GM21723 (cell line): ENCODE results near the gene SNHG17.
"Not testable (repeated sequence)": the region's sequence is repeated elsewhere in the genome, so short reads cannot be mapped to it uniquely, and the experiment has no call there.

Experiments
- ATAC-seq: cut with Tn5 transposase; IDR thresholded peaks from one replicate; pipeline ENCODE4 v1.9.1; 2021; ENCODE audit warnings: mild to moderate bottlenecking, moderate library complexity; ENCODE audit not compliant: unreplicated experiment

The SNHG17 gene

DNA sequence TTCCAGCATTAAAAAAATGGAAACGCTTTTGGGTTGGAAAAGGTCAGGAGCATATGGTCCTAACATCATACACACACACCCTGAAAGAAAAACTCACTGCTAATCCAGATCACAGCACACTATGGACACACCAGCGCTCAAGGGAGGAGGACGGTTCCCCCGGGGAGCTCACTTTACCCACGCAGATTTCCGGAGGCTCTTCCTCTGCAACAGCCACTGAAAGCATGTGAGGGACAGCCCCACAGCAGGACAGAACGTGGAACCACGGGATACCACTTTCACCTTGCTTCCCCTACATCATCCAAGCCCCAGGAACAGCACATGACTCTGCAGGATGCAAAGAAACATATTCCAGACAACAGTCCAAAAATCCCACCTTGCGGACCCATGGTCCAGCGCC lies 13.2 kb downstream of the SNHG17 start:
- ATAC-seq = no peak

DNA sequence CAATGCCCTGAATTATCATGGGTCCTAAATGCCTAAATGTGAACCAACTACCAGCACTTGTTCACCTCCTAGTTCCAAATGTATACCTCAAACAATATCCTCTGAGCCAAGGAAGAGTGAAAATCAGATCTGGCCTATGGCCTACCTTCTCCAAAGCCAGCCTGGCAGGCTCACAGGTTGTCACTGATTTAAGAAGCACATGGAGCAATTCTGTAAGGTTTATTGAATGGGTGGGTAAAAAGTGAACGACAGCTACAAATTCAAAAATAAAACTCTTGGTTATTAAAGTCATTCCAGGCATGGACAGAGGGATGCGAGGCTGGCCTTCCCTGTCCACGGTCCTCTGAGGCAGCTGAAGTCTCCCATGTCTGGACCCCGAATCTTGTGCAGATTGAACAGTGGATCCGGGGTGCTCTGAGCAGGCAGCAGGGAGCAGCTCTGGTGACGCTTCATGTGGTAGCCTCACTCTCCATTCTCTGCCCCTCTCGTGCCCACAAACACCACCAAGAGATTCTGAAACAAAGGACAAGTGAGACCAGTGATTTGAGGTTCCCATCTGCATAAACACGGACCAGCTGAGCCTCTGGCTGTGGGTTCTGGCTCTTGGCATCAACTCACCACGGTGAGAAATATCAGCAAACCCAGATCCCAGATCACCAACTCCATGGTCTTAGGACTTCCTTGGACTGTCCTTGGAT lies 14.6 kb downstream of the SNHG17 start:
- no peak for ATAC-seq

- no peak for ATAC-seq
These were observed 16.5 kb downstream of the SNHG17 start for GRCh38 chr20:38418509-38419204.

DNA sequence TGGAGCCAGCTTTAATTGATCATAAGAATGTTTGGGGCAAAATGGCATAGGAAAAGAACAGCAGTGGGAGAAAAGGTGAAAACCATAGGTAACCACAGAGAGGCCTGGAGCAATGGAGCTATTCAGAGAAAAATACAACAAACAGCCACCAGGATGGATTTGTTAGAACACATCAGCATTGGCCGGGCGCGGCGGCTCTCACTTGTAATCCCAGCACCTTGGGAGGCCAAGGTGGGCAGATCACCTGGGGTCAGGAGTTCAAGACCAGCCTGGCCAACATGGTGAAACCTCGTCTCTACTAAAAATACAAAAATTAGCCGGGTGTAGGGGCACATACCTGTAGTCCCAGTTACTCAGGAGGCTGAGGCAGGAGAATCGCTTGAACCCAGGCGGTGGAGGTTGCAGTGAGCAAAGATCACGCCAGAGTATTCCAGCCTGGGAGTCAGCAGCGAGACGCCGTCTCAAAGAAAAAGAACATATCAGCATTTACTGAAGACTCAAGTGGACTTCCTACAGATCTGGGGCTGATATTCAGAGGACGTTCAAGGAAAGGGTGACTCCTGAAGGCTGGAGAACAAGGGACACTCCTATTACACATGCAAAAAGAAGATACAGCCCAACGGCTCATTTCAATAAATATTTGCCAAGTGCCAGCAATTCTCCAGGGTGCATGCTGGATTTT lies 20.2 kb downstream of the SNHG17 start:
- no peak for ATAC-seq

- ATAC-seq = no peak
These were observed 22.1 kb downstream of the SNHG17 start for GRCh38 chr20:38412877-38413577.

- not testable (repeated sequence) for ATAC-seq
These were observed 27.3 kb downstream of the SNHG17 start for GRCh38 chr20:38407822-38408221.

DNA sequence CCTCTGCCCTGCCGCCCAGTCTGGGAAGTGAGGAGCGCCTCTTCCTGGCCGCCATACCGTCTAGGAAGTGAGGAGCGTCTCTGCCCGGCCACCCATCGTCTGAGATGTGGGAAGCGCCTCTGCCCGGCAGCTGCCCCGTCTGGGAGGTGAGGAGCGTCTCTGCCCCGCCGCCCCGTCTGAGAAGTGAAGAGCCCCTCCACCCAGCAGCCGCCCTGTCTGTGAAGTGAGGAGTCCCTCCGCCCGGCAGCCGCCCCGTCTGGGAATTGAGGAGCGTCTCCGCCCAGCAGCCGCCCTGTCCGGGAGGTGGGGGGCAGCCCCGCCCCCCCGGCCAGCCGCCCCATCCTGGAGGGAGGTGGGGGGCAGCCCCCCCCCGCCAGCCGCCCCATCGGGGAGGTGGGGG lies 27.8 kb downstream of the SNHG17 start:
- ATAC-seq = no peak

- no peak for ATAC-seq
These were observed 28.7 kb downstream of the SNHG17 start for GRCh38 chr20:38406476-38406875.

DNA sequence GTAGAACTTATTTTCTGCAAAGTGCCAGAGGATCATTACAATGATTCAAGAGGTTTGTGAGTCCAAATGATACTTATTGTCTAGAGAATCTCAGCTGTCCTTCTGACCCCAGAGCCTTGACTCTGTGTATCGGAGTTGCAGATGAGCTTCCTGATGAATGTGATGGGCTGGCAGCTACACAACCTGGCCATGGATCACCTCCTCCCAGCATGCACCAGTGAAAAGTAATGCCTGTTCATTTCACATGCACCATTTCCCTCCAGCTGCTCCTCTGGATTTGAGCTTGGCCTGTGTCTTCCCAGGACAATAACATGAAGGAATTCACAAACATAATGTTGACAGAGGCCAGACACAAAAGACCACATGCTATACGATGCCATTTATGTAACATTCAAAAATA lies 30.0 kb downstream of the SNHG17 start:
- no peak for ATAC-seq

DNA sequence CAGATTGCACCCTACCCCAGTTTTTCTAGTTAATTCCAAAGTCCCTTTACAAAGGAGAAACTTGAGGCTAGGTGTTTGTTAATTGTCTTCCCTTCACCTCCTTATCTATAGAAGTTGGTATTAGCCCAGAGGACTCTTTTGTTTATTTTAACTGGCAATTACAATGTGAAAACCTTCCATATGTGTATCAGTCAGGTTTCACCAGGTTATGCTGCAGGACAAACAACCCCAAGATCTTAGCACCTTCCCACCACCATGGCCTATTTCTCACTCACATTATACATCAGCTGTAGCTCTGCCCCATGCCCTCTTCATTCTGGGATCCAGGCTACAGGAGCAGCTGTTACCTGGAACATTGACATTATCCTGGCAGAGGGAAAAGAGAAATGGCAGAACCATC lies 31.1 kb downstream of the SNHG17 start:
- no peak for ATAC-seq

DNA sequence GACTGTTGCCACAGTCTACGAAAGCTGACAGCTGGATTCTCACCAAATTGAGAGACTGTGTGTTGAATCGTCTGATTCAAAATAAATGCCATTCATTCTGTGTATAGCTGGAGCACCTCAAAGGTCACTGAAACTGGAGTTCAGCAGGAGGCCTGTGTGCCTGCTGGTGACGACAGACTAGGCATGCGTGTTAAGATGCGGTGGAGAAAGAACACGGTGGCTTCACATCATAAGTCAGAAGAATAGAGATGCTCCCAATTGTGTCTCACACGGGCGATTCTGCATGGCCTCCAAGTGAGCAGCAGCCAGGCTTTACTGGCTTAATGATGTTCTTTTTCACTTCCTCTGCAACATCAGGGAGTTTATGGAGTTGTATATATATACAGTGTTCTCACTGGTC lies 32.3 kb downstream of the SNHG17 start:
- no peak for ATAC-seq

DNA sequence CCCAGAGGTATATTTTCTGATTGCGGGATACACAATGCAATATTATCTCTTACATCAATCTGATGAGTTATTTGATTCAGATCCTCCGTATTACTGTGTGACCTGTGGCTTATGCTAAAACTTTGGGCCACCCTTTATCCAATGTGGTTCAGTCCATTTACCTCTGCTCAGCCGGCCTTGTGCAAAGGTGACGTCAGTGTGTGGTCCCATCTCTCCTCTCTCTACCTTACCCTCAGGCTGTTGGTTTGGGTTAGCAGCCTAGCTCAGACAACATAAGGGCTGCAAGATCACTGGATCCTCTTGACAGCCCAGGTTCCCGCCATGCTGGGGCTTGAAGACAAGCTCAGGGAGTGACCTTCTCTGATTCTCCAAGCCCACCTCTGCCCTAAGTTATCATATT lies 33.0 kb downstream of the SNHG17 start:
- ATAC-seq = no peak

DNA sequence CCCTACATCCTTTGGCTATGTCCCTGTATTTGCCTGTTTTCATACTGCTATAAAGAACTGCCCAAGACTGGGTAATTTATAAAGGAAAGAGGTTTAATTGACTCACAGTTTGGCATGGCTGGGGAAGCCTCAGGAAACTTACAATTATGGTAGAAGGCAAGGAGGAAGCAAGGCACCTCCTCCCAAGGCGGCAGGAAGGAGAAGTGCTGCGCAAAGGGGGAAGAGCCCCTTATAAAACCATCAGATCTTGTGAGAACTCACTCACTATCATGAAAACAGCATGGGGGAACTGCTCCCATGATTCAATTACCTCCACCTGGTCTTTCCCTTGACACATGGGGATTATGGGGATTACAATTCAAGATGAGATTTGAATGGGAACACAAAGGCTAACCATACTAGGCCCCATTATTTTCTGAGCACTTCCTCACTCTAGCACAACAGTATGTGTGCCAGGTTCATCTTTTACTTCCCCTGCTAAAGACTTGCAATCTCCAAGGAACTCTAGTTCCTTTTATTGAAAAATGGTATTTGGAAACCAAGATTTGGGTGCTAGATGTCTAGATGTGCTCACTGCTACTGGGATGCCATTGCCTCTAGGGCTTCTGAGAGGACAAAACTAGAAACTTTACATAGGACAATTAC lies 39.3 kb downstream of the SNHG17 start:
- not testable (repeated sequence) for ATAC-seq

- ATAC-seq = no peak
These were observed 40.0 kb downstream of the SNHG17 start for GRCh38 chr20:38395165-38395564.

GRCh38 chr20:38393259-38393658 lies 41.9 kb downstream of the SNHG17 start:
- no peak for ATAC-seq

DNA sequence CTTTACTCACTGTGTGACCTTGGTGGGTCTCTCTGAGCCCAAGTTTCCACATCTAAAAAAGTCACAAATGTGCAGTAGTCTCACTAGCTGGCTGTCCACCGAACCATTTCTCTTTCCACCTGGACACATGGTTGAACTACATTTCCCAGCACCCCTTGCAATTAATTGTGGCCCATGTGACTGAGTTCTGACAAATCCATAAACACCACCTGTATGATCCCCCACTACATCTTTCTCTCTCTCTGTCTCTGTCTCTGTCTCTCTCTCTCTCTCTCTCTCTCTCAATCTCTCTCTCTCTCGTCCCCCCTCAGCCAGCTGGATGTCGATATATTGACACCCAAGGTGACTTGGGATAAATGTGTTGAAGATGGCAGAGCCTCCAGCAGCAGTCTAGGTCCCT lies 42.8 kb downstream of the SNHG17 start:
- no peak for ATAC-seq

DNA sequence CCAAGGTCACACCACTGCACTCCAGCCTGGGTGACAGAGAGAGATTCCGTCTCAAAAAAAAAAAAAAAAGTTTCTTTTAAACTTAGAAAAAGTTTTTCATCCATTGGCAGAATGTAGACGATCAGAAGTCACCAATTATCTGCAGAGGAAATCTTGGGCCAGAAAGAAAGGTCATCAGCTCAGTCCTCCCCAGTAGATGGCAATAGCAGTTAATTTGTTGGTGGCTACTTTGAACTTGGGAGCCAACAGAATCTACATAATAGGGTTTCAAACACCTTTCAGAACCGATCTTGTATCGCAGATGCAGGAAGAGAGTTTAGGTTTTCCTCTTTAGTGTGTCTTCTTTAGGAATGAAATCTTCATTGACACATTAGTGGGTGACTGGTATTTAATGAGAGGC lies 47.2 kb downstream of the SNHG17 start:
- ATAC-seq = no peak

DNA sequence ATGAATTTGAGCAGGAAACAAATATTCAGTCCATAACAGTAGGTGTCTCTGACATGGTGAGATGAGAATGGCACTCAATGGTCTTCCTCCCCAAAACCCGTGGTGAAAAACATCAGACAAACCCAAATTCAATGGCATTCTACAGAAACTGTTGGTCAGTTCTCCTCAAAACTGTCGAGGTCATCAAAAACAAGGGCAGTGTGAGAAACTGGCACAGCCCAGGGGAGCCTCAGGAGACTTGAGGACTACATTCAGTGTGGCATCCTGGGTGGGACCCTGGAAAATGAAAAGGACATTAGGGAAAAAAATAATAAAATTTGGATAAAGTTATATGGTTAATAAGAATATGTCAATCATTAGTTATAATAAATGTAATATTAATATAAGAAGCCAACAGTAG lies 48.3 kb downstream of the SNHG17 start:
- no peak for ATAC-seq

- ATAC-seq = no peak
These were observed 49.1 kb downstream of the SNHG17 start for GRCh38 chr20:38386004-38386403.

DNA sequence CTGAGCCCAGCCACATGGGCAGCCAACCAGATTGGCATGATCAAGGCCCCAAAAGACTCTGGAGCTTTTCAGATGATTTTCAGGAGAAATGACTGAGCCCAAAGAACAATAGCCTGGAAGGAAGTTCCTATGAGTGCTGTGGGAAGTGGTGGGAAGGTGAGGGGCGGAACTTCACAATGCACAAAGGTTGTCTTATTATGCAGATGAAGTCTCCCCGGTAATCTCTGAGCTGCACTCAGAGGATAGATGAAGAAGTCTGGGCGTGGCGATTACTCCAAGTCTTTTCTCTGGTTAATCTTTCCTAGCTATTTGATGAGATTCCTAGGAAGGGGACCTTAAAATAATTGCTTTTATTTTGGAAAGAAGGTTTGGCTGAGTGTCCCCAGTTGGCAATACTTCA lies 52.0 kb downstream of the SNHG17 start:
- no peak for ATAC-seq

DNA sequence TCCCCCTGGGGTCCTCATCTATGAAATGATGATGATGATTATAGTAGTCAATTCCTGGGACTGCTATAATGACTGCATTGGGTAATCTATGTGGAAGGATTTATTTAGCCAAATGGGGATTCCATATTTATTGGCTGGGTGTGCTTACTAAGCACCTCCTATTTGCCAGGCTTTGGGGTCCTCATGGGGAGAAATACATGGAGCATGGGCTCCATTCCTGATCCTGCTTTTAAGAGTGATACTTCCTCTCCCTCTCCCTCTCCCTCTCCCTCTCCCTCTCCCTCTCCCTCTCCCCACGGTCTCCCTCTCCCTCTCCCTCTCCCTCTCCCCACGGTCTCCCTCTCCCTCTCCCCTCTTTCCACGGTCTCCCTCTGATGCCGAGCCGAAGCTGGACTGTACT lies 57.3 kb downstream of the SNHG17 start:
- ATAC-seq = not testable (repeated sequence)
